Activated effector memory CD4-positive, alpha-beta T cell treated with anti-CD3 and anti-CD28 coated beads, Interleukin-2, amount 50 U/mL, for 16 hours (primary cell): ENCODE measurements around the gene MOCS2.
"Not testable (repeated sequence)": the region's sequence is repeated elsewhere in the genome, so short reads cannot be mapped to it uniquely, and the experiment has no call there.

Experiments used
- DNase-seq: peaks from one replicate; pipeline ENCODE4 v3.0.0-alpha.2; 2020

The MOCS2 gene, protein sequence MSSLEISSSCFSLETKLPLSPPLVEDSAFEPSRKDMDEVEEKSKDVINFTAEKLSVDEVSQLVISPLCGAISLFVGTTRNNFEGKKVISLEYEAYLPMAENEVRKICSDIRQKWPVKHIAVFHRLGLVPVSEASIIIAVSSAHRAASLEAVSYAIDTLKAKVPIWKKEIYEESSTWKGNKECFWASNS

DNA sequence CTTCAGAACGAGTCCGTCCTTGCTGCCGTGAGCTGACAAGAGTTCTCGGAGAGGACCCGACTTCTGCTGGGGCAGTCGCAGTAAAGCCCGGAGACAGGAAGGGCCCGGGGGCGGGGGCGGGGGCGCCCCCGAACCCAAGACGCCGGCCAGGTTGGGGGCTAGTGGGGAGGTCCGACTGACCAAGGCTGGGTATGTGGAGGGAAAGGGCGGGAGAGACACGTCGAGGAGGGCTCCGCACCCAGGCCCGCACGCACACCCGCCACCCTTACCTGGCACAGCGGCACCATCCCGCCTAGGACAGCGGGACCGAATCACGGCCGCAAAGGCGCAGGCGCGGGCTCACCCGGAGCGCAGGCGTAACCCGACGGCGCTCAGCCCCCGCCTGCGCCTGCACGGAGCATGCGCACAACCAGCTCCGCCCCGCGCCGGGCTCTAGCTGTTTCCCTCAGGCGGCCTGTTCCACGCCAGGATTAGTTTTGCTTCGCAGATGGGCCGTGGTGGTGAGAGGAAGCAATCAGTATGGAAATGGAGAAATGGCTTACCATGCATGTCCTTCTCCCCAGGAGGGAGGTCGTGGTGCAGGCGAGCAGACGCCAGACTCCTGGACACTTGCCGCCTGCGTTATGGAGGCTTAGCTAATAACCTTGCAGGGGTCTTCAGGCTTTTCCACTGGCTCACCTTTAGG, at the start of gene MOCS2:
Gene MOCS2, minus strand, starts transcription at position 315 of the 685 bp plus-strand sequence. CDS start 2,583 bp downstream, outside the sequence.
- peak; percentile 97 for DNase-seq

DNA sequence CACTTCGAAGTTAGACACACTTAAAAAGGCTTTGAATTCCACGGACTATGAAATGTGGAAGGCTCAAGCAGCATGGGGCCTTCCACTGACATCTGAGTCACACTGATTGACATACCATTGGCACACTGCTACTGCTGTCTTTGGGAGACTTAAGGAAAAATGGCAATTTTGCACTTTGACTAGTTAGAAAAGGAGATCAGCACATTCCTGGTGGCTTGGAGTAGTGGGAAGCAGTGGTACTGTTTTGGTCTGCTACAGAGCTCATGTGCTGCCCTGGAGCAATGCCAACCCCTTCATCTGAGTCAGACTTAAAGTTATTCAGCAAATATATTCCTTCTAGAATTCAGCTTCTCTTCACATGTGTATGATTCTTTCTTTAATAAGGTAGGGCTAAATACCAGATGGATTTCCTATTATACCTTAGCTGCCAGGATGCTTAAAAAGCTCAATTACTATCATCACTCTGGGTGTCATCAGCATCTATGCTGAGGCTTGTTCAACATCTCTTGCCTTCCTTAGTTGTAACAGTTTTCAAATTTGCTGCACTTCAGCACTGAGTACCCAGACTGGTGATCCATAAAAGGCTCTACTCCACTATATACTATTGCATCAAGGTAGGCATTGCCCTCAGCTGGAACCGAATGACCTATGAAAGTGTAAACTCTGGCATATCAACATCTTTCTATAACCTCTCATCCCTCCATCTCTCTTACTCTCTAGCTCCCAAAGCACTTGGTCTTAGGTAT, 42.3 kb upstream of the MOCS2 start:
- no peak for DNase-seq

DNA sequence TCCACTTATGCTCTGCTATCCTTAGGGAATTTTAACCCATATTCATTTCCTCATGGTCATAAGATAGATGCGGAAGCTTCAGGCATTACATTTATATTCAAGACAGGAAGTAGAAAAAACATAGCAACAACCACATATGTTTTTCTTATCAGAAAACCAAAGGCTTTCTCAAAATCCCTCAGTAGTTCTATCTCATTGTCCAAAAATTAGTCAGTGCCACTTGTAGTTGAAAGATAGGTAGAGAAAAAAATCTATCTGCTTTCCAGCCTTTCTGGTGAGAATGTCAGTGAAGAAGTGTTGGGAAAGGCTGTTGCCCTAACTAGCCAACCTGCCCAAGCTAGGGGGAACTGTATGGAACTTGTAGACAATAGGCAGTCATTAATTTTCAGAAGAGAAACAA, 23.5 kb upstream of the MOCS2 start:
- no peak for DNase-seq

DNA sequence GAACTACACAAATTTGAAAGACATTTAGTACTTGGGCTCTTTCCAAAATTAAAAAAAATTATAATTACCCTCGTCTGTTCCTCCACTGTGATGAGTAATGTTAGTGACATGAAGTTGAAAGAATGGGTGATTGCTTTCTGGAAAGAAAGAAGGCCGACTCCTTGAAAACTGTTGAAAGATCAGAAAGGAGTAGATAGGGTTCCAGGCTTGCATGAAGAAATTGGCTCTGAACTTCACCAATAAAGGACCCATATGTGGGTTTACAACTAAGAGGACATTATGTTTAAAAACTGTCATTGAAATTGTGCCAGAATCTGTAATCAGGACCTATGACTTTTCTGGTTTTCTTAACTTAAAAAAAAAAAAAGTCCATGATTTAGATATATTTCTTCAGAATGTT, 20.7 kb upstream of the MOCS2 start:
- DNase-seq: no peak

DNA sequence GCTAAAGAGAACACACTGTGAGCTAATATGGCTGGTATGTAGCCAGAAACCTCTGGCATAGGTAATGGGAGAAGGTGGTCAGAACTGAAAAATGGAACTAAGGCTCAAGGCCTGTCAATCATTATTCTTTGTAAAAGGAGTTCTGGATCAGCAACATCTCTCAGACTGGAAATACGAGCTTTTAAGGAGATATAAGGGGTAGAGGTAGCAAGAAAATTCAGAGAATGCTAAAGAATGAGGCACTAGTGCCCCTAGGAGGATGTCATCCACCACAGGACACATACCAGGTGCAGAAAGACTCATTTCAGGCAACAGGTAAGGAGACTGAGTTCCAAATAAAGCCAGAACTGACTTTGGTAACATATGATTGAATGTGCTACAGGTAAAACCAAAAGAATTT, 18.9 kb upstream of the MOCS2 start:
- no peak for DNase-seq

DNA sequence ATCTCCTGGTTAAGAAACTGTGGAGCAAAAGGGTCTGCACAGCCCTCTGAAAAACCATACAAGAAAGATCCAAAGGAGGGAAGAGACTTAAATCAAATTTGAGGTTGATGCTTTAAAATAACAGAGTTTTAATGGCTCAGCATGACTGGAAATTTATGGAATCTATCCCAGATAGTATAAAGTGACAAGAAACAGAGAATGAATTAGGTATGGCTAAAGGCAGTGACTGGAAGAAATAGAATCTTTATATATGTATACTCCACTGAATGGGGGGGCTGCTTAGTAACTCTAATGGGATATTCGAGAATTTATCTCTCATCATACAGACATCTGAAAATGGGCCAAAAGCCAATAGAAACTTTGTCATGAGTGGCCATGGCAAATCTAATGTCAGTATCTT, 17.6 kb upstream of the MOCS2 start:
- no peak for DNase-seq

DNA sequence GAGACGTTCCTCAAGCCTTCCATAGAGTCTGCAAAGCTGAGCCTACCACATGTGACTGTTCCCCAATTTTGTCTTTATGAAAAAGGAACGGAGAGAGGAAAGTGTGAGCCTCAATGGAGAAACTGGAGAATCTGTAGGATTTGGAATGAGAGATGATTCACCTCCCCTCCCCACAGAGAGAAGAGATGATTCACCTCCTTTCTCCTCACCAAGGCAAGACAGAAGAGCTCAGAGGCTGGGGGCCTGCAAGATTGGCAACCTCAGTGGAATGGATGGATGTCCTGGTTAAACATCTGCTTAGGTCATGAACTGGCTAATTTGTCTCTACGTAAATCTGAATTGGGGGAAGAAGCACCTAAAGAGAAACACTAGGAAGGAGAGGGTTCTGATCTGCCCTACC, 17.0 kb upstream of the MOCS2 start:
- DNase-seq: no peak

DNA sequence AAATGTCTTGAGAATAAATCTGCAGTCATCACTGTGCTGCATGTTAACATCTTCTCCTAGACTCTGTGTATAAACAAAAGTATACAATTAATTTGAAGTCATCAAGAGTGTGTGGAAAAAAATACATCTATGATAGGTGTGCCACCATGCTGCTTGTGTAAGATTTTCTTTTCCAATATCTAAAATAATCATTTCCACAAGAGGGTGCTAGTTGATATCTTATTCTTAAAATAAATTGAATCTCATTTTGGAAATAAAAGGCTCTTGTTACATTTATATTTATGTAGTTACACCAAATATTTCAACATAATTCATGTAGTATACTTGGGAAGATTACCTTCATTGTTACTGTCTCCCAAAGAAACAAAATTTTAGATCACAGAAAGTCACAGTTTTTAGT, 14.1 kb upstream of the MOCS2 start:
- DNase-seq: no peak

DNA sequence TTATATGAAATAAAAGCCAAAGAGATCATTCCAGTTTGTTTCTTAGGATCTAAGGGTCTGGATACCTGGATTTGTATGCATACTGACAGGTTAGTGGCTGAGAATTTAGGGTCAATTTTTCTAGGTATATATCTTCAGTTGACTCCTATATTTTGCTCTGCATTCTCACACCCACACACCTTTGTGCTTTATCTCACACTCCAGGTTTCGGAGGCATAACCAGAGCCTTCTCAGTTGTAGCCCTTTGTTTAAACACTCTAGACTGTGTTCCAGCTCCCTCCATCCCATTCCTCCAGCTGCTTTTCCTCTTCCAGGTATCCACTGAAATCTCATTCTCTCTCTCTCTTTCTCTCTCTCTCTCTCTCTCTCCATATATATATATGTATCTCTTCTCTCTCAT, 10.6 kb upstream of the MOCS2 start:
- no peak for DNase-seq

DNA sequence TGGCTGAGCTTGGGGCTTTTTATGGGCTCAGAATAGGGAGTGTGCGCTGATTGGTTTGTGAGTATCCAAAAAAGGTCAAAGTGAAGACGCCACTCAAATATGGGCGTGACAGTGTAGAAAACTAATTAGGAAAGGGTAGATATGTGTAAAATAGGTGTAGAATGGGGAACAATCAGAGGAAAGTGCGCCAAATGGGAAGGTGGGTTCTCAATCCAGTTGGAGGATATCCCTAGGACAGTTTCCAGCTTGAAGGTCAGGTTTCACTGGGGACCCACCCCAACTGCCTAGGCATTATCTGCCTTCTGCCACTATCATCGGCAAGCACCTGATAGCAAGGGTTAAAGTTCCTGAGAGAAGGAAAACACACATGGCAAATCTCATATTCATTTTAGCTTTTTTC, 9.3 kb upstream of the MOCS2 start:
- no peak for DNase-seq

DNA sequence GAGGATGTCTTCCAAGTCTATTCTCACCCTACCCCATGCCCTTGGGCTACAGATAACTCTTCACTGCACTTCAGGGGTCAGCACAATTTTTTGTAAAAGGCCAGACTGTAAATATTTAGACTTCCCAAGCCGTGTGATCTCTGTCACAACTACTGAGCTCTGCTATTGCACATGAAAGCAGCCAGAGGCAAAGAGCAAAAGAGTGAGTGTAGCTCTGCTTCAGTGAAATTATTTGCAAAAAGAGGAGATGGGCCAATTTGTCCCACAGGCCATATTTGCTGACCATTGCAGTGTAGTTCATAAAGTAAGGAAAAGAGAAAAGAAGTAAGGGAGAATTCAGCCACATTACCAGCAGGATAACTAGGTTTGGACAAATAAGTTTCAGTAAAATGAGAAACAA, 7.0 kb upstream of the MOCS2 start:
- DNase-seq: no peak

DNA sequence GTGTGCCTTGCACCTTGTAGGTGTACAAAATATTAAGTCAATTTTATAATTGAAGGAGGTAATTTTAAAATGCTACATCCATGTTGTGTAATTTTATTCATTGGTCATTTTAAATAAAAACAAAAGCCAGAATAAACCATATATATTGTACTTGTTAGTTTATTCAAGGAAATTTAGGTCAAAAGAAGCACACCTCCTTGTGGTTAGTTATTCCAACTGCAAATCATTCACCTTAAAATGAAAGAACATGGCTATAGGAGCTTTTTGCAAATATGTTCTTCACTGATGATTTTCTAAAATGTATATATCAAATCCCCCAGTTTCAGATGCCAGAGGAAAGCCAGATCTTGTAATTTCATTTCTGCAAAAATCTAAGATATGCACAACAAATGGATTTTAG, 5.4 kb upstream of the MOCS2 start:
- no peak for DNase-seq

DNA sequence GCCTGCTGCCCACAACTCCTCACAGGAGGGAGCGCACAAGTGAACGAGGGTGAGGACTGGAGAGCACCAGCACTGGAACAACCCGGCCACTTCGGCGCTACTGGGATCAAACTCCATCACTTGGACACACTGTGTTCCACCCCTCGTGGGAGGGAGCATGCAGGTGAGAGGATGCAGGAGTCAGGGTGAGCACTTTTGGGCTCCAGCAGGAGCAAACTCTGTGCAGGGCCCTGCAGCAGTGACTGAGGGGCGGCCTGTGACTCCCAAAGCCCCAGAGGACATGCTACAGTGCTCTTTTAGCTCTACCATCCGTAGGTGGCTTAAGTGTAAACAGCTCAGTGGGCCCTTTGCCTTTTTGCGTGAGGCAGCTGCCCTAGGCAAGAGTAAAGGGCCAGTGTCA, 4.4 kb upstream of the MOCS2 start:
- DNase-seq: no peak

DNA sequence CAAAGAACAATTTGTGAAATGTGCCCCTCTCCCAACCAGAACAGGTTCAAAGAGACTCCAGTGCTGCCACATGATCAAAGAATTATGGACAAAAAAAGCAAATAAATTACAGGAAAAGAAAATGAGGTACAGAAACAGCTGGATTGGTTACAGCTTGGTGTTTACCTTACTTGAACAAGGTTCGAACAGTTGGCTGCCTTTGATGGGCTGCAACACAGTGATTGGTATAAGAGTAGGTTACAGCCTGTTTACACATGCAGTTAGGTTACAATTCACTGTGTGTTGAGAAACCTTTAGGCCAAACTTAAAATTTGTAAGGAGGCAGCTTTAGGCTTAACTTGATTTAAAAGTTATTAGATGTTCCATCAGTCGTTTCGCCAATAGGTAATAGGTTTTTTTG, 3.4 kb upstream of the MOCS2 start:
- no peak for DNase-seq

DNA sequence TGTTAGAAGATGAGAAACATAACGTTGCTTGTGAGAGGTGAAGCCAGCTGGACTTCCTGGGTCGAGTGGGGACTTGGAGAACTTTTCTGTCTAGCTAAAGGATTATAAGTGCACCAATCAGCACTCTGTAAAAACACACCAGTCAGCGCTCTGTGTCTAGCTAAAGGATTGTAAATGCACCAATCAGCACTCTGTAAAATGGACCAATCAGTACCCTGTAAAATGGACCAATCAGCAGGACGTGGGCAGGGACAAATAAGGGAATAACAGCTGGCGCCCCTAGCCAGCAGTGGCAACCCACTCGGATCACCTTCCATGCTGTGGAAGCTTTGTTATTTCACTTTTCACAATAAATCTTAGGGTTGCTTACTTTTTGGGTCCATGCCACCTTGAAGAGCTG, 2.8 kb upstream of the MOCS2 start:
- not testable (repeated sequence) for DNase-seq

DNA sequence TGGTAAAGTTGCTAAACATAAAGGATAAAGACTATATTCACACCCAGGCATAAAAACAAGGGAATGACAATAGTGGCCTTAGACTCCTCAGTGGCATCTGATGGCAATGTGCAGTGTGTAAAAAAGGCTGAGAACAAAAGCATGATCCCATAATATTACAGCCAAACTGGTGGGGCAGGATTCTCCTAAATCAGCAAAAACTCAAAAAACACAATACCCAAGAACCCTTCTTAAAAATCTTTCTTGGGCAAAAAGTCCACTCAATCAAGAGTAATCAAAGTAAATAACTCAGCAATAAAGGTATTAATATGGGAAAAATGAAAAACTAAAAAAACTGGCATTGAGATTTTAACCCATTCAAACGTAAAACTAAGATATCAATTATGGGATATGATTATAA, 1.6 kb upstream of the MOCS2 start:
- no peak for DNase-seq

DNA sequence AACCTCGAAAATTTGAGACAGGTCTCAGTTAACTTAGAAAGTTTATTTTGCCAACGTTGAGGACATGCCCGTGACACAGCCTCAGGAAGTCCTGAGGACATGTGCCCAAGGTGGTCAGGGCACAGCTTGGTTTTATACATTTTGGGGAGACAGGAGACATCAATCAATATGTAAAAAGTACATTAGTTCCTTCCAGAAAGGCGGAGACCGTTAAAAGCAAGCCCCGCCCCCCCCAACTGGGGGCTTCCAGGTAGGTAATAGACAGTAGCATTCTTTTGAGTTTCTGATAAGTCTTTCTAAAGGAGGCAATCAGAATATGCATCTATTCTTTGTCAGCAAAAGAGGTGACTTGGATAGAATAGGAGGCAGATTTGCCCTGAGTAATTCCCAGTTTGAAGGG, 599 bp upstream of the MOCS2 start:
- no peak for DNase-seq

DNA sequence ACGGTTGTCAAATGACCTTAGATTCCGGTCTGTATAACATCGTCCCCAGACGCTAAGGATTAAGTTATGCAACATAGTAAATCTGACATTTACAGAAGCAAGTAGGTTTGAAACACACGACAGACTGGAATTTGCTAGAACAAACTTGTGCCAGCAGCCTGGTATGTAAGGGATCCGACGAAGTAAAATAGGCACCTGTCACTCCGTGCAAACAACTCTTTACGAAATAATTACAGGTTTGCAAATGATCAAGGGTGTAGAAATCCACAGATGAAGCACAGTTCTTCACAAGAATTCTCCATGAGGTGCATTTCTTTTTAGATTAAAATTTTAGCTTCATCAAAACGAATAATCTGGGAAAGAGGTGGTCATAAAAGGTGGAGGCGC, 508 bp downstream of the MOCS2 start:
- no peak for DNase-seq

DNA sequence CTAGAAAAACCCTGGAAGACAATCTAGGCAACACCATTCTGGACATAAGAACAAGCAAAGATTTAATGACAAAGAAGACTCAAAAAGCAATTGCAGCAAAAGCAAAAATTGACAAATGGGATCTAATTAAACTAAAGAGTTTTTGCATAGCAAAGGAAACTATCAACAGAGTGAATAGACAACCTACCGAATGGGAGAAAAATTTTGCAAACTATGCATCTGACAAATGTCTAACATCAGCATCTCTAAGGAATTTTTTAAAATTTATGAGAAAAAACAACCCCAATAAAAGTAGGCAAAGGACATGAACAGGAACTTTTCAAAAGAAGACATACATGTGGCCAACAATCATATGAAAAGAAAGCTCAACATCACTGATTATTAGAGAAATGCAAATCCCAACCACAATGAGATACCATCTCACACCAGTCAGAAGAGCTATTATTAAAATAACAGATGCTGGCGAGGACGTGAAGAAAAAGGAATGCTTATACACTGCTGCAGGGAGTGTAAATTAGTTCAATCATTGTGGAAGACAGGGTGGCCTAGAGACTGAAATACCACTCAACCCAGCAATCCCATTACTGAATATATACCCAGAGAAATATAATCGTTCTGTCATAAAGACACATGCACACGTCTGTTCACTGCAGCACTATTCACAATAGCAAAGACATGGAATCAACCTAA, 3.8 kb downstream of the MOCS2 start:
- DNase-seq: no peak

DNA sequence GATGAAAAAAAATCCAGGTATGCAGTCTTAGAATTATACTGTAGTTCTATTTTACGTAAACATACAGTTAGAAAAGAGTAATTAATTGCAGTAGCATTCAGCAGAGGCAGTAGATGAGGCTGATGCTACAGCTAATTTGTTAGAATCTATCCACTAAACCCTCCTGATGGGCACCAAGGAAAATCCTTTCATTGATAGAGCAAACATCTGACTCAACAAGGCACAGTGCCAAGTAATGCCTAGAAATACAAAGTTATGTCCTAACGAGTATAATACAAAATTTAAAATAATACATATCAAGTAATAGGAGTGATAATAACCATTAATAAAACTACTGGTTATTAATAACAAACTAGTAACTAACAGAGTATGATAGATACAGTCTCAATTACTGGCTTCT, 9.0 kb downstream of the MOCS2 start:
- DNase-seq: no peak

DNA sequence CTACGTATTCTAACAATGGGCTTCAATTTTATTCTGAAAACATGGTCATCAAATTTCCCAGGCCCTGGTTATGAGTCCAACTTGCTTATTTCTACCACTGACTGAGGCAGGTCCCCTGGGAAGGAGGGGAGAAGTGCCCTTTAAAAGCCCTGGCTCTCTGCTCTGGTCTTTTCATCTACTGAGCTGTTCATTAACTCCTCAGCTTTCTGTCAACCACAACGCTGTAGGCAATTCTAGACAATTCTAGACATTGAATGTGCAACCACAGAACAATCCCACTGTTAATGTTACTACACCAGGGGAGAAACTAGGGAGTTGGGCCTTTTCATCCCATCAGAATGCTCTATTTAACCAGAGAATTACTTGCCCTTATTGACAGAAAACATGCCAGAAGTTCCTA, 10.0 kb downstream of the MOCS2 start:
- no peak for DNase-seq

DNA sequence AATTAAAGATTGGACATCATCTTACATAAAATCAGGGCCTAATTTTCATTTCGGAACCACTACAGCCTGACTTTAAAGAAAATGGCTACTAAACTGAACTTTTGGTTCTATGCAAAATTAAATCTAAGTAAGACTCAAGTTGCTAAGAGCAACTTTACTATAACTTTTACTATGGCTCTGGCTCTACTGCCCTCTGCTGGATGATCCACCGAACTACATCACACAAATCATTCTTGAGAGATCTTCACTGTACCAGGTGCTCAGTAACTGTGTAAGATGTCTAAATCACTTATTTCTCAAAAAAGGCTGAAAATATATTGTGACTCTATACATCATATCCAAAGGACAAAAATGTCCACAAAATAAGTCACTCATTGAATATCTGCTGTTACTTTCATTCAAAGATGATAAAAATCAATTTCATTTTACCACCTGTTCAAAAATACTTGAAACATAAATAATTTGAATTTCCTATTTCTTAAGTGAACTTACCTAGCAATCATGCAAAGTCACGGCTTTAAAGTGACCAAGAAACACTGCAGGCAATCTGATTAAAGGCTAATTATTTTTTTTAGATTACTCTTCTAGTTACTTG, 13.5 kb downstream of the MOCS2 start:
- peak; percentile 86 for DNase-seq

DNA sequence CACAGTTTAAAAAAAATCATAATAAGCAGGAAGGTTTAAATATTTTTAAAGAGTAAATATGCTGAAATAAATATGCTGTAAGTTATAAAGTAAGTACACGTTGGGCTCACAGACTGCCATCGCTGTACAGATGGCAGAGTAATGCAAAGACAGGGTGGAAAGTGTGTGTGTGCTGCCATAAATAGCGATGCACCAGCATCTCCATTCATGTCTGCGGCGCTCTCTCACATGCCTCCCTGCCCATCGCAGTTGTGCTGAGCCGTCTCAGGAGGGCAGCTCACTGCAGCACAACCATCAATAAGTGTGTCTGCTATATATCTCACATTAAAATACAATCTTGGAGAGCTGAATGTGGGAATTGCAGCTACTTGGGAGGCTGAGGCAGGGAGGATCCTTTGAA, 14.3 kb downstream of the MOCS2 start:
- no peak for DNase-seq

DNA sequence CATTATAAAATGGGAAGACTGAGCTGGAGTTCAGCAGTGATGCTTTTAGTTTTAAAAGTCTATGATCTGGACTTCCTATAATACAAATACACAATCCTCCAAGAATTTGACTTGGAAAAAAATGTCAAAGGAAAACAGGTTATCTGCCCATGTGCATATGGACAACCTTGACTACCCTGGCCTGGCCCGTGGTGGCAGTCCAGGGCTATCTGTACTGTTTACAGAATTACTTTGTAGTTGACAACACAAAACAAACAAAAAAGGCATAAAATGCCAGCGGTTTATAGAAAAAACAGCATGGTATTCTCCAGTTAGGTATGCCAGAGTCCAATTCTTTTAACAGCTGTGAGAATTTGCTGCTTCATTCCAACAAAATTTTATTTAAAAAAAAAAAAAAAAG, 17.3 kb downstream of the MOCS2 start:
- no peak for DNase-seq
